Measurements from ENCODE around the gene SPEG.
"Not testable (repeated sequence)": the region's sequence is repeated elsewhere in the genome, so short reads cannot be mapped to it uniquely, and the experiment has no call there.

GRCh38 chr2:219407343-219407742 lies 27.3 kb upstream of the SPEG start:
- not testable (repeated sequence) for TF ChIP-seq CTCF (IDR thresholded peaks at IDR 0.05; ENCODE audit: low read length); EZH2 (IDR thresholded peaks at IDR 0.05; ENCODE audit: borderline replicate concordance, low read length)

Measured in OCI-LY1 (cell line).